Measurements from ENCODE around the gene CBX6.

CBX6 gene

GRCh38 chr22:38837414-38837928 lies 34.5 kb downstream of the CBX6 start:
- peaks cover 27% of the 10 kb centered on the region for H3K4me1 Mint-ChIP-seq
- ATAC-seq (replicated peaks; ENCODE audit: extremely low read depth, poor library complexity, severe bottlenecking) = no peak
- H3K36me3 Mint-ChIP-seq (ENCODE audit: insufficient read depth) = no peaks in the 10 kb centered on the region
- no peak for DNase-seq (ENCODE audit: low spot score in 2 of 2)
- H3K9me3 Mint-ChIP-seq = no peaks in the 10 kb centered on the region
- no peak overlapping the region for H3K4me3 Mint-ChIP-seq
- H3K27ac Mint-ChIP-seq (ENCODE audit: low read depth) = no peak overlapping the region
- peaks cover 8% of the 10 kb centered on the region for H3K27me3 Mint-ChIP-seq

- no peak for DNase-seq (ENCODE audit: low spot score in 2 of 2)
- ATAC-seq (replicated peaks; ENCODE audit: extremely low read depth, poor library complexity, severe bottlenecking) = no peak
- peaks cover 19% of the 10 kb centered on the region for H3K4me1 Mint-ChIP-seq
These were observed 36.1 kb downstream of the CBX6 start for GRCh38 chr22:38835888-38836301.

GRCh38 chr22:38834991-38835390 lies 37.0 kb downstream of the CBX6 start:
- Mint-ChIP-seq H3K9me3 (no peaks in the 10 kb centered on the region), H3K4me3 (no peak overlapping the region), H3K36me3 (ENCODE audit: insufficient read depth) (no peaks in the 10 kb centered on the region), H3K4me1 (peaks cover 10% of the 10 kb centered on the region), H3K27me3 (no peaks in the 10 kb centered on the region), H3K27ac (ENCODE audit: low read depth) (no peak overlapping the region)
- DNase-seq (ENCODE audit: low spot score in 2 of 2) (no peak), ATAC-seq (replicated peaks; ENCODE audit: extremely low read depth, poor library complexity, severe bottlenecking) (no peak)

More at GRCh38 chr22:38835888-38836301, 36.1 kb downstream of the CBX6 start:
- no peak overlapping the region for H3K27ac Mint-ChIP-seq (ENCODE audit: low read depth)
- H3K4me3 Mint-ChIP-seq = no peak overlapping the region
- H3K9me3 Mint-ChIP-seq = no peaks in the 10 kb centered on the region
- no peaks in the 10 kb centered on the region for H3K36me3 Mint-ChIP-seq (ENCODE audit: insufficient read depth)
- no peaks in the 10 kb centered on the region for H3K27me3 Mint-ChIP-seq

GRCh38 chr22:38834215-38834953 lies 37.6 kb downstream of the CBX6 start:
- Mint-ChIP-seq H3K4me3 (no peak overlapping the region), H3K27me3 (no peaks in the 10 kb centered on the region), H3K36me3 (ENCODE audit: insufficient read depth) (no peaks in the 10 kb centered on the region), H3K27ac (ENCODE audit: low read depth) (no peak overlapping the region), H3K4me1 (peaks cover 5% of the 10 kb centered on the region), H3K9me3 (no peaks in the 10 kb centered on the region)
- ATAC-seq (replicated peaks; ENCODE audit: extremely low read depth, poor library complexity, severe bottlenecking) = no peak
- no peak for DNase-seq (ENCODE audit: low spot score in 2 of 2)

- H3K27ac Mint-ChIP-seq (ENCODE audit: low read depth) = no peak overlapping the region
- H3K36me3 Mint-ChIP-seq (ENCODE audit: insufficient read depth) = no peaks in the 10 kb centered on the region
- H3K27me3 Mint-ChIP-seq = no peaks in the 10 kb centered on the region
- DNase-seq (ENCODE audit: low spot score in 2 of 2) (no peak), ATAC-seq (replicated peaks; ENCODE audit: extremely low read depth, poor library complexity, severe bottlenecking) (no peak)
- H3K9me3 Mint-ChIP-seq = no peaks in the 10 kb centered on the region
- no peak overlapping the region for H3K4me3 Mint-ChIP-seq
- peaks cover 5% of the 10 kb centered on the region for H3K4me1 Mint-ChIP-seq
These were observed 39.0 kb downstream of the CBX6 start for GRCh38 chr22:38833061-38833460.

GRCh38 chr22:38832005-38832978 lies 39.7 kb downstream of the CBX6 start:
- DNase-seq (ENCODE audit: low spot score in 2 of 2) (no peak), ATAC-seq (replicated peaks; ENCODE audit: extremely low read depth, poor library complexity, severe bottlenecking) (no peak)
- Mint-ChIP-seq H3K4me1 (peaks cover 3% of the 10 kb centered on the region), H3K36me3 (ENCODE audit: insufficient read depth) (no peaks in the 10 kb centered on the region), H3K9me3 (no peaks in the 10 kb centered on the region), H3K27me3 (no peaks in the 10 kb centered on the region), H3K4me3 (no peak overlapping the region), H3K27ac (ENCODE audit: low read depth) (no peak overlapping the region)

- no peak for DNase-seq (ENCODE audit: low spot score in 2 of 2)
- no peaks in the 10 kb centered on the region for H3K36me3 Mint-ChIP-seq (ENCODE audit: insufficient read depth)
- no peaks in the 10 kb centered on the region for H3K9me3 Mint-ChIP-seq
- H3K4me3 Mint-ChIP-seq = no peak overlapping the region
- no peaks in the 10 kb centered on the region for H3K4me1 Mint-ChIP-seq
- no peak overlapping the region for H3K27ac Mint-ChIP-seq (ENCODE audit: low read depth)
- ATAC-seq (replicated peaks; ENCODE audit: extremely low read depth, poor library complexity, severe bottlenecking) = no peak
- H3K27me3 Mint-ChIP-seq = no peaks in the 10 kb centered on the region
These were observed 40.7 kb downstream of the CBX6 start for GRCh38 chr22:38831166-38831945.

- Mint-ChIP-seq H3K9me3 (no peaks in the 10 kb centered on the region), H3K36me3 (ENCODE audit: insufficient read depth) (no peaks in the 10 kb centered on the region), H3K4me3 (no peak overlapping the region), H3K27me3 (no peaks in the 10 kb centered on the region), H3K27ac (ENCODE audit: low read depth) (no peak overlapping the region), H3K4me1 (no peaks in the 10 kb centered on the region)
- ATAC-seq (replicated peaks; ENCODE audit: extremely low read depth, poor library complexity, severe bottlenecking) = no peak
- DNase-seq (ENCODE audit: low spot score in 2 of 2) = no peak
These were observed 41.2 kb downstream of the CBX6 start for GRCh38 chr22:38830845-38831108.

- no peak for ATAC-seq (replicated peaks; ENCODE audit: extremely low read depth, poor library complexity, severe bottlenecking)
- H3K4me1 Mint-ChIP-seq = no peaks in the 10 kb centered on the region
These were observed 41.8 kb downstream of the CBX6 start for GRCh38 chr22:38830026-38830844.

GRCh38 chr22:38829485-38829884 lies 42.5 kb downstream of the CBX6 start:
- H3K9me3 Mint-ChIP-seq = no peaks in the 10 kb centered on the region
- H3K27me3 Mint-ChIP-seq = no peaks in the 10 kb centered on the region
- DNase-seq (ENCODE audit: low spot score in 2 of 2) (no peak), ATAC-seq (replicated peaks; ENCODE audit: extremely low read depth, poor library complexity, severe bottlenecking) (no peak)
- no peak overlapping the region for H3K27ac Mint-ChIP-seq (ENCODE audit: low read depth)
- no peaks in the 10 kb centered on the region for H3K4me1 Mint-ChIP-seq
- no peaks in the 10 kb centered on the region for H3K36me3 Mint-ChIP-seq (ENCODE audit: insufficient read depth)
- no peak overlapping the region for H3K4me3 Mint-ChIP-seq

More at GRCh38 chr22:38830026-38830844, 41.8 kb downstream of the CBX6 start:
- DNase-seq (ENCODE audit: low spot score in 2 of 2) = no peak
- H3K4me3 Mint-ChIP-seq = no peak overlapping the region
- H3K27ac Mint-ChIP-seq (ENCODE audit: low read depth) = no peak overlapping the region
- H3K36me3 Mint-ChIP-seq (ENCODE audit: insufficient read depth) = no peaks in the 10 kb centered on the region
- no peaks in the 10 kb centered on the region for H3K9me3 Mint-ChIP-seq
- no peaks in the 10 kb centered on the region for H3K27me3 Mint-ChIP-seq

- H3K4me1 Mint-ChIP-seq = no peaks in the 10 kb centered on the region
- DNase-seq (ENCODE audit: low spot score in 2 of 2) (no peak), ATAC-seq (replicated peaks; ENCODE audit: extremely low read depth, poor library complexity, severe bottlenecking) (no peak)
- H3K27me3 Mint-ChIP-seq = no peaks in the 10 kb centered on the region
- H3K36me3 Mint-ChIP-seq (ENCODE audit: insufficient read depth) = no peaks in the 10 kb centered on the region
- no peak overlapping the region for H3K4me3 Mint-ChIP-seq
- H3K27ac Mint-ChIP-seq (ENCODE audit: low read depth) = no peak overlapping the region
- no peaks in the 10 kb centered on the region for H3K9me3 Mint-ChIP-seq
These were observed 43.3 kb downstream of the CBX6 start for GRCh38 chr22:38828616-38829205.

All from central memory CD8-positive, alpha-beta T cell (primary cell).